ENCODE results near the gene CTF1.

CTF1 gene

GRCh38 chr16:30924076-30924912 is 27.9 kb downstream of the CTF1 start:
- no peak for DNase-seq (ENCODE audit: low read depth)
- TF ChIP-seq, protein P1, sequence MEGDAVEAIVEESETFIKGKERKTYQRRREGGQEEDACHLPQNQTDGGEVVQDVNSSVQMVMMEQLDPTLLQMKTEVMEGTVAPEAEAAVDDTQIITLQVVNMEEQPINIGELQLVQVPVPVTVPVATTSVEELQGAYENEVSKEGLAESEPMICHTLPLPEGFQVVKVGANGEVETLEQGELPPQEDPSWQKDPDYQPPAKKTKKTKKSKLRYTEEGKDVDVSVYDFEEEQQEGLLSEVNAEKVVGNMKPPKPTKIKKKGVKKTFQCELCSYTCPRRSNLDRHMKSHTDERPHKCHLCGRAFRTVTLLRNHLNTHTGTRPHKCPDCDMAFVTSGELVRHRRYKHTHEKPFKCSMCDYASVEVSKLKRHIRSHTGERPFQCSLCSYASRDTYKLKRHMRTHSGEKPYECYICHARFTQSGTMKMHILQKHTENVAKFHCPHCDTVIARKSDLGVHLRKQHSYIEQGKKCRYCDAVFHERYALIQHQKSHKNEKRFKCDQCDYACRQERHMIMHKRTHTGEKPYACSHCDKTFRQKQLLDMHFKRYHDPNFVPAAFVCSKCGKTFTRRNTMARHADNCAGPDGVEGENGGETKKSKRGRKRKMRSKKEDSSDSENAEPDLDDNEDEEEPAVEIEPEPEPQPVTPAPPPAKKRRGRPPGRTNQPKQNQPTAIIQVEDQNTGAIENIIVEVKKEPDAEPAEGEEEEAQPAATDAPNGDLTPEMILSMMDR (conservative IDR thresholded peaks at IDR 0.05; ENCODE audit: low read depth, low read length): no peak
- peak overlapping the region; percentile 80 for H3K4me3 ChIP-seq (ENCODE audit: low read length)

- no peak for DNase-seq (ENCODE audit: low read depth)
- TF ChIP-seq, protein P1 (conservative IDR thresholded peaks at IDR 0.05; ENCODE audit: low read depth, low read length): no peak
- H3K4me3 ChIP-seq (ENCODE audit: low read length): peak overlapping the region; percentile 80
Measured at GRCh38 chr16:30924913-30925631, 28.7 kb downstream of the CTF1 start.

- H3K4me3 ChIP-seq (ENCODE audit: low read length): no peak overlapping the region
- DNase-seq (ENCODE audit: low read depth): no peak
- TF ChIP-seq, protein P1 (conservative IDR thresholded peaks at IDR 0.05; ENCODE audit: low read depth, low read length): no peak
Measured at GRCh38 chr16:30925632-30925987, 29.2 kb downstream of the CTF1 start.

DNA sequence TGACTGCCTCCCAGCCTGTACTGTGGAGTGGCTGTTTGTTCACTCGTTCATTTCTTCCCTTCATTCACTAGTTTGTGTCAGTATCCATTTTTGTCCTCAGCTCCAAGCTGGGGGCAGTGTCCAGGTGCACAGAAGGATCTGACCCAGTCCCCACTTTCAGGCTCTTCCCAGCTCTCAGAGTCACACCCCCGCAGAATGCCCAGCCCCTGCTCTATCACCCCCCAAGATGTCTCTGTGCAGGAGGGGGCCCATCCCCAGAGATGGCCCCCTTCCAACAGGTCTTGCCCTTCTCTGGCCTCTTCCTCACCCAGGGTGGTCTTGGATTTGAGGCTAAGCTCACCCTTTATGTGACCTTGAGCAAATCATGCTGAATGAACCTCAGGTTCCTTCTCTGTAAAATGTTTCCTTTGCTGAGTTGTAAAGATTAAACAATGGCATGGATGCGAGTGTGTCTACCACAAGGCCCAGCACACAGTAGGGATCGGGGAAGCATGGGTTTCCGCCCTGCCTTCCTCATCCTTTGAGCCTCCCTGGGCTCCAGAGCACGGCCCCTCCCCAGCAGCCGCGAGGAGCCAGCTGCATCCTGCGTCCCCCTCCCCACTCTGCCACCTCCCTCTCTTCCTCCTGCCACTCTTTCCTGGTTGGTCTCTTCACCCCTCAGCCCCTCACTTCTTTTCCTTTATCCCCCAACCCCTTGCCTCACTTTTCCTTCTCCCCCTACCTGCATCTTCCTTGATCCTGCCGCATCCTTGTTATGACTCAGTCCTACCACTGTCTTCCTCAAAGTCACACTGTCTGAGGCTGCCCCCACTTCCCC is 29.8 kb downstream of the CTF1 start:
- DNase-seq (ENCODE audit: low read depth): no peak
- H3K4me3 ChIP-seq (ENCODE audit: low read length): no peak overlapping the region
- TF ChIP-seq, protein P1 (conservative IDR thresholded peaks at IDR 0.05; ENCODE audit: low read depth, low read length): no peak

DNA sequence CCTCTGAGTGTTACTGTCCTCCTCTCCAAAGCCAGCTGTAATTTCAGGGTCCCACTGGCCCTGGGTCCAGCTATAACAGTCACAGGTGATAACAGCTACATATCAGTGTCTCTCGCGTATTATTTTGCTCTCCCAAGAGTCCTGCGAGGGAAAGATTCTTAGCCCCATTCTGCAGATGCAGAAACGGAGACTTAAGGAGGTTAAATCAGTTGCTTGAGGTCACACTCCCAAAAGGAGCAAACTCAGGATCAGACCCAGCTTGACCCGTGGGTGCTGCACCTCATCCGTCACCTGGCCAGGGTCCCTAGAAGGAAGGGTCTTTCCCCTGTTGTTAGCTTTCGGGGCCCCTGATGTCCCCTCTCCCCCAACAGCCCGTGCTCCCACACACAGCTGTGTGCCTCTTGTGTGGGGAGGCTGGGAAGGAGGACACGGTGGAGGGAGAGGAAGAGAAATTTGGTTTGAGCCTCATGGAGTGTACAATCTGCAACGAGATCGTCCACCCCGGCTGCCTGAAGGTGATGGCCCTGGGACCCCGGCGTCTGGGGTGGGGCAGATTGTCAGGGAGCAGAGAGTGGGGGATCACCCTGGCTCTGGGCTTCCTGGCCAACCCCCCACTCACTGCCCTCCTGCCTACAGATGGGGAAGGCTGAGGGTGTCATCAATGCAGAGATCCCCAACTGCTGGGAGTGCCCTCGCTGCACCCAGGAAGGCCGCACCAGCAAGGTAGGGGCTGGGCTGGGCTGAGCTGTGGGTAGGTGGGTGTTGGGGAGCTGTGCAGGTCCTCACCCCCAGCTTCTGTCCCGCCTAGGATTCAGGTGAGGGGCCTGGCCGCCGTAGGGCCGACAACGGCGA is 30.7 kb downstream of the CTF1 start:
- TF ChIP-seq, protein P1 (conservative IDR thresholded peaks at IDR 0.05; ENCODE audit: low read depth, low read length): no peak
- H3K4me3 ChIP-seq (ENCODE audit: low read length): no peak overlapping the region
- no peak for DNase-seq (ENCODE audit: low read depth)

- TF ChIP-seq, protein P1 (conservative IDR thresholded peaks at IDR 0.05; ENCODE audit: low read depth, low read length): no peak
- no peak for DNase-seq (ENCODE audit: low read depth)
- H3K4me3 ChIP-seq (ENCODE audit: low read length): no peak overlapping the region
Measured at GRCh38 chr16:30927789-30928378, 31.5 kb downstream of the CTF1 start.
